GM19395 (cell line): ENCODE data around the gene TAF7.
"Not testable (repeated sequence)": the region's sequence is repeated elsewhere in the genome, so short reads cannot be mapped to it uniquely, and the experiment has no call there.

ENCODE experiments used
- ATAC-seq: cut with Tn5 transposase; IDR thresholded peaks from one replicate; pipeline ENCODE4 v1.9.1; 2021; ENCODE audit warnings: mild to moderate bottlenecking, moderate library complexity; ENCODE audit not compliant: unreplicated experiment

Gene TAF7

DNA sequence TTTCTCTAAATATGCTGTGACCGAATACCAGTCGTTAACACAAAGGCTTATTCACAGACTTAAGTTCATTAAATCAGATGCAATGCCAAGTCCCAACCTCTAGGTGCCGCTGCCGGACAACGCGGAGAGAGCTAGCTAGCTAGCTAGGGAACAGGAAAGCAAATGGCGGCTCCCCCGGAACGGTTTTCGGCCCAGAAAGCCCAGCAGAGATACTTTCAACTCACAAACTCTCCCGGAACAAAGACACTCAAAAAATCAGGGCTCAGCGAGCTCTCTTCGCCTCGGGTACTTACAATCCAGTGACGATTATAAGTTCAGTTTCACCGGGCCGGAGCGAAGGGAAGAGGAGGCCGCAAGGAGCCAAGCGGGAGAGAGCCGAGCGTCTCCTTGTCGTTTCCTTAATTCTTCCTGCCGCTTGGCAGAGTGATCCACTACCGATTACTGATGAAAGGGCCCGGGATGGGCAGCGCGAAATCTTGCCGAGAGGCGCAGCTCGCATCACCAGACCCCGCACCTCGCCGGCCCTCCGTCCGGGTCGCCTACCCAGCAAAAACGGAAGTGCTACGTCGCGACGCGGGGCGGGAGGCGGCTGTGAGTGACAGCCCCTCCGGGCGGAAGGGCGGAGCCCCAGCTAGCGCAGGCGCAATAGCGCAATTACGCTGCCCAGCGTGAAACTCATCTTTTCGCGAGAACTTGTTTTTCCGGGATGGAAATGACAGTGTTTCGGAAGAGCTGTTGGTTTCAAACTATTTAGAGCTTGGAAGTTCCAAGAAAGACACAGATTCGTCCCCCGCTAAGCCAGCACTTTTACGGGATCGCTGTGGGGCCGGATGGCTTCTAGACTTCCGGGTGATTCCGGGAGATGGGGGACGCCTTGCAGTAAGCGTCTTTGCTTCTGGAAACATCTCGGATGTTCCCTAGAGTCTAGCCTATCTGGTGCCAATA is at the start of gene TAF7:
TSS of gene TAF7 (minus strand) at position 560 of the 945 bp plus-strand sequence. CDS start 740 bp downstream, outside the sequence.
- ATAC-seq, result peak; percentile 94

- ATAC-seq, result no peak
Observed at GRCh38 chr5:141366016-141366896, 45.7 kb upstream of the TAF7 start.

GRCh38 chr5:141363952-141364660 is 43.5 kb upstream of the TAF7 start, which contains the start of gene PCDHGA5:
Gene PCDHGA5, plus strand, starts transcription at chr5:141364162. Its CDS starts 169 bp downstream, at chr5:141364331.
- ATAC-seq, result no peak

GRCh38 chr5:141362719-141363118 is 42.1 kb upstream of the TAF7 start:
- no peak for ATAC-seq

- no peak for ATAC-seq
Observed at GRCh38 chr5:141360685-141361084, 40.1 kb upstream of the TAF7 start.

DNA sequence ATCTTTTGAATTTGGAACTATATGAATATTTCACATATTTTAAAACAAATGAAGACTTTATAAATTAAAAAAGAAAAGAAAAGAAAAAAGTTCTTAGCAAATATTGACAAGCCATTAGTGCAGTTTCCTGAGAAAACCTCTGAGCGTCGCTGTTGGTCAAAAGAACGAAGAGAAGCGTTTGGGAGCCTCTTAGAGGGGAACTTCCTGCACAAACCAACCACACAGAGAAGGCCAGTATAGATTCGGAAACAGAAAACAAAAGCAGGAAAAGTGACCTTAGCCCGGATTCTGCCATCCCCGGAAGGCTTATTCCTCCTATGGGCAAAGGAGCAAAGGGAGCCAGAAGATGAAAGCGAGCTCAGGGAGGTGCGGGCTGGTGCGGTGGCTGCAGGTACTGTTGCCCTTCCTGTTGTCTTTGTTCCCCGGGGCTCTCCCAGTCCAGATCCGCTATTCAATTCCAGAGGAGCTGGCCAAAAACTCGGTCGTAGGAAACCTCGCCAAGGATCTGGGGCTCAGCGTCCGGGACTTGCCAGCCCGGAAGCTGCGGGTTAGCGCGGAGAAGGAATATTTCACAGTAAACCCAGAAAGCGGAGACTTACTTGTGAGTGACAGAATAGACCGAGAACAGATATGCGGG is 39.3 kb upstream of the TAF7 start, which contains the start of gene PCDHGB2:
TSS of gene PCDHGB2 (plus strand) at position 205 of the 637 bp plus-strand sequence. CDS start at position 347, 142 bp downstream.
- peak; percentile 84 for ATAC-seq

GRCh38 chr5:141356950-141357349 is 36.4 kb upstream of the TAF7 start:
- no peak for ATAC-seq

- no peak for ATAC-seq
Observed at GRCh38 chr5:141356133-141356532, 35.5 kb upstream of the TAF7 start.

- no peak for ATAC-seq
Observed at GRCh38 chr5:141355641-141356040, 35.1 kb upstream of the TAF7 start.

DNA sequence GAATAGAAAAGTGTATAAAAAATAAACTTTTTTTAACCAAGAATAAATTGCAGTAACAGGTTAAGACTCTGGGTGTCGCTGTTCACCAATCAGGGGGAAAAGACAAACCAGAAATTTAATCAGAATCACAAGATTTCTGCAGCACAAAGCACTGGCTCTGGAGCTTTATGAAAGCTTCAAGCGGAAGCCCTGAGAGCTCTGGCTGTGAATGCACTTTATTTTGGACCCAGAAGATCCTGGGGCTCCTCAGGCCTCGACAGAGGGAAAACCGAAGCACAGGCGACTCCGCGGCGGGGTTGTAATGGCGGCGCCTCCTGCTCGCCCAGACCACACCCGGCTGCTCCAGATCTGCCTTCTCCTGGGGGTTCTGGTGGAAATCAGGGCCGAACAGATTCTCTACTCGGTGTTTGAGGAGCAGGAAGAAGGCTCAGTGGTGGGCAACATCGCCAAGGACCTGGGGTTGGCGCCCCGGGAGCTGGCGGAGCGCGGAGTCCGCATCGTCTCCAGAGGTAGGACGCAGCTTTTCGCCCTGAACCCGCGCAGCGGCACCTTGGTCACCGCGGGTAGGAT is 34.4 kb upstream of the TAF7 start, which contains the start of gene PCDHGA4:
TSS of gene PCDHGA4 (plus strand) at position 122 of the 570 bp plus-strand sequence. CDS start at position 209, 87 bp downstream.
- ATAC-seq, result no peak

GRCh38 chr5:141351591-141351990 is 31.0 kb upstream of the TAF7 start:
- ATAC-seq, result no peak

DNA sequence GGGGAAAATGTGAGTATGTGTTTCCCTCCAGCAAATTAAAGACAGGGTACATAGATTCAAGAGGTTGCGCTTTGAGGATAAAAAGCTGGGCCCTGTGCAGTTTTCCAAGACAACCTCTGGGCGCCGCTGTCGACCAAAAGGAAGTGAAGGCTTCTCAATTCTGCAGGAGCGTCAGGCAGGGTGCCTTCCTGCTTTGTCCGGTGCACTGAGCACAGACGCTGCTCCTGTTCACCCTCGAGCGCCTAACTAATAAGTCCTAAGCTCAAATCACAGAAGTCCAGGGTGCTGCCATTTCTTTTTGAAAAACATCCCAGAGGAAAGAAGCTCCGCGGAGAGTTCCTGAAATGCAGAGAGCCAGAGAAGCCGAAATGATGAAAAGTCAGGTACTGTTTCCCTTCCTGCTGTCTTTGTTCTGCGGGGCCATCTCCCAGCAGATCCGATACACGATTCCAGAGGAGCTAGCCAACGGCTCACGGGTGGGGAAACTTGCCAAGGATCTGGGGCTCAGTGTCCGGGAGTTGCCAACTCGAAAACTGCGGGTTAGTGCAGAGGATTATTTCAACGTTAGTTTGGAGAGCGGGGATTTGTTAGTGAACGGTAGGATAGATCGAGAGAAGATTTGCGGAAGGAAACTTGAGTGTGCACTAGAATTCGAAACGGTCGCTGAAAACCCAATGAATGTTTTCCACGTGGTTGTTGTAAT is 29.5 kb upstream of the TAF7 start, which contains the start of gene PCDHGB1:
TSS of gene PCDHGB1 (plus strand) at position 183 of the 703 bp plus-strand sequence. CDS start at position 345, 162 bp downstream.
- ATAC-seq, result no peak

DNA sequence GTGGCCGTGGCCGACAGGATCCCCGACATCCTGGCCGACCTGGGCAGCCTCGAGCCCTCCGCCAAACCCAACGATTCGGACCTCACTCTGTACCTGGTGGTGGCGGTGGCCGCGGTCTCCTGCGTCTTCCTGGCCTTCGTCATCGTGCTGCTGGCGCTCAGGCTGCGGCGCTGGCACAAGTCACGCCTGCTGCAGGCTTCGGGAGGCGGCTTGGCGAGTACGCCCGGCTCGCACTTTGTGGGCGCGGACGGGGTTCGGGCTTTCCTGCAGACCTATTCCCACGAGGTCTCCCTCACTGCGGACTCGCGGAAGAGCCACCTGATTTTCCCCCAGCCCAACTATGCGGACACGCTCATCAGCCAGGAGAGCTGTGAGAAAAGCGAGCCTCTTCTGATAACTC is 25.4 kb upstream of the TAF7 start:
- not testable (repeated sequence) for ATAC-seq

- ATAC-seq, result no peak
Observed at GRCh38 chr5:141345327-141345726, 24.7 kb upstream of the TAF7 start.

GRCh38 chr5:141343953-141344463 is 23.4 kb upstream of the TAF7 start:
- no peak for ATAC-seq

- ATAC-seq, result no peak
Observed at GRCh38 chr5:141343242-141343952, 22.8 kb upstream of the TAF7 start, which contains the start of gene PCDHGA3. Gene PCDHGA3, plus strand, starts transcription at chr5:141343829. Its CDS starts 205 bp downstream, at chr5:141344034.

DNA sequence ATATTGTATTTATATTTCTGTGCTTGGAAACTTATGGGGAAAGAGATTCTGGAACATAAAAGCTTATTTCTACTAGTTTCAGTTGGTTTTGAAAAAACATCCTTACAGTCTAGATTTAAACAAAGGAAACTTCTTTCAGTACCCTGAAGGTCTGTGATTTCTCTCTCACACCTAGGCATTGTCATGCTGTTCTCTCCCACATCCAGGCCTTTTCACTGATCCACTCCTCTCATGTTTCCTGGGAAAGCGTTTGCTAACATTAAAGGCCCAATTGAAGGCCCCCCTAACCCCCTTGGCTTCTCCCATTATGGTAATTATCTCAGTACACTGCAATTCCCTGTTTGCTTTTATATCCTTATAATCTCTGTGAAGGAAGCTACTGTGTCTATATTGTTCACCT is 22.2 kb upstream of the TAF7 start:
- no peak for ATAC-seq
